SK-N-MC (cell line): ENCODE results near the gene NOS3.

Experiments
- DNase-seq: peaks from one replicate; pipeline ENCODE4 v3.0.0-alpha.2; 2011; ENCODE audit warnings: low read depth, low spot score
- H3K27ac ChIP-seq: fragments of 200-600 bp; sonication (generic); 2 replicates; pipeline ENCODE4 v1.5.1; 2016; ENCODE audit warnings: mixed run types
- H3K36me3 ChIP-seq: fragments of 200-600 bp; sonication (generic); 2 replicates; pipeline ENCODE4 v1.6.1; 2017; ENCODE audit warnings: antibody characterized with exemption, low read length, mixed read lengths; ENCODE audit not compliant: insufficient read depth
- H3K4me3 ChIP-seq: fragments of 200-600 bp; sonication (generic); 2 replicates; pipeline ENCODE4 v1.5.1; 2016
- H3K9ac ChIP-seq: fragments of 200-600 bp; sonication (generic); 2 replicates; pipeline ENCODE4 v1.8.0; 2017; ENCODE audit warnings: mixed run types, mixed read lengths; ENCODE audit not compliant: insufficient read length
- H3K9me3 ChIP-seq: fragments of 200-600 bp; sonication (generic); 2 replicates; pipeline ENCODE4 v1.6.1; 2017; ENCODE audit warnings: low read depth, mild to moderate bottlenecking, antibody characterized with exemption, low read length, moderate library complexity, mixed read lengths
- EZH2 ChIP-seq: fragments of 200-600 bp; sonication (generic); IDR thresholded peaks from one replicate; pipeline ENCODE4 v1.6.1; 2017; ENCODE audit warnings: antibody characterized with exemption
- FOXP2 ChIP-seq: optimal IDR thresholded peaks from 2 replicates; pipeline ENCODE3; 2011; ENCODE audit warnings: mild to moderate bottlenecking, moderate library complexity; ENCODE audit not compliant: insufficient read depth; ENCODE audit errors: extremely low read length, control extremely low read depth
- POLR2AphosphoS5 ChIP-seq: IDR thresholded peaks from 2 replicates; pipeline ENCODE4 v1.6.1; 2012; ENCODE audit warnings: mild to moderate bottlenecking, low read depth, low read length, borderline replicate concordance

NOS3 gene

GRCh38 chr7:150992051-150992640 lies 1.3 kb downstream of the NOS3 start:
- no peaks in the 10 kb centered on the region for H3K36me3 ChIP-seq
- no peak overlapping the region for H3K4me3 ChIP-seq
- H3K9me3 ChIP-seq = no peaks in the 10 kb centered on the region
- H3K9ac ChIP-seq = no peak overlapping the region
- no peak for DNase-seq
- no peak overlapping the region for H3K27ac ChIP-seq
- TF ChIP-seq EZH2 = no peak
- TF ChIP-seq POLR2AphosphoS5 = no peak
- TF ChIP-seq FOXP2 = no peak

GRCh38 chr7:150992833-150993302 lies 2.1 kb downstream of the NOS3 start:
- TF ChIP-seq EZH2 (no peak), POLR2AphosphoS5 (no peak)

GRCh38 chr7:150993511-150993910 lies 2.7 kb downstream of the NOS3 start:
- Histone ChIP-seq H3K36me3 (no peaks in the 10 kb centered on the region), H3K27ac (no peak overlapping the region), H3K9me3 (no peaks in the 10 kb centered on the region), H3K4me3 (no peak overlapping the region), H3K9ac (no peak overlapping the region)
- TF ChIP-seq EZH2 (no peak), FOXP2 (no peak), POLR2AphosphoS5 (no peak)
- DNase-seq = no peak

More at GRCh38 chr7:150992833-150993302, 2.1 kb downstream of the NOS3 start:
- Histone ChIP-seq H3K4me3 (no peak overlapping the region), H3K36me3 (no peaks in the 10 kb centered on the region), H3K9me3 (no peaks in the 10 kb centered on the region), H3K9ac (no peak overlapping the region), H3K27ac (no peak overlapping the region)
- DNase-seq = no peak

- DNase-seq = no peak
- TF ChIP-seq POLR2AphosphoS5 (no peak), EZH2 (no peak), FOXP2 (no peak)
- H3K27ac ChIP-seq = no peak overlapping the region
Measured at GRCh38 chr7:150994141-150994837, 3.5 kb downstream of the NOS3 start.

GRCh38 chr7:150994838-150995510 lies 4.2 kb downstream of the NOS3 start:
- no peak for DNase-seq
- H3K36me3 ChIP-seq = no peaks in the 10 kb centered on the region
- H3K4me3 ChIP-seq = no peak overlapping the region
- no peaks in the 10 kb centered on the region for H3K9me3 ChIP-seq
- no peak overlapping the region for H3K27ac ChIP-seq
- no peak overlapping the region for H3K9ac ChIP-seq
- TF ChIP-seq POLR2AphosphoS5 (no peak), FOXP2 (no peak), EZH2 (no peak)

More at GRCh38 chr7:150994141-150994837, 3.5 kb downstream of the NOS3 start:
- Histone ChIP-seq H3K9ac (no peak overlapping the region), H3K4me3 (no peak overlapping the region), H3K36me3 (no peaks in the 10 kb centered on the region), H3K9me3 (no peaks in the 10 kb centered on the region)

- TF ChIP-seq FOXP2 (no peak), EZH2 (no peak), POLR2AphosphoS5 (no peak)
- H3K27ac ChIP-seq = no peak overlapping the region
- no peak overlapping the region for H3K4me3 ChIP-seq
- no peaks in the 10 kb centered on the region for H3K36me3 ChIP-seq
- no peaks in the 10 kb centered on the region for H3K9me3 ChIP-seq
- H3K9ac ChIP-seq = no peak overlapping the region
- DNase-seq = no peak
Measured at GRCh38 chr7:150996376-150997074, 5.7 kb downstream of the NOS3 start.

- H3K4me3 ChIP-seq = no peak overlapping the region
- no peaks in the 10 kb centered on the region for H3K36me3 ChIP-seq
- TF ChIP-seq POLR2AphosphoS5 (no peak), FOXP2 (no peak), EZH2 (no peak)
- no peaks in the 10 kb centered on the region for H3K9me3 ChIP-seq
- no peak for DNase-seq
- H3K27ac ChIP-seq = no peak overlapping the region
- no peak overlapping the region for H3K9ac ChIP-seq
Measured at GRCh38 chr7:150997075-150997511, 6.3 kb downstream of the NOS3 start.

GRCh38 chr7:150997817-150998216 lies 7.0 kb downstream of the NOS3 start:
- Histone ChIP-seq H3K9ac (no peak overlapping the region), H3K27ac (no peak overlapping the region), H3K4me3 (no peak overlapping the region), H3K36me3 (no peaks in the 10 kb centered on the region), H3K9me3 (no peaks in the 10 kb centered on the region)
- TF ChIP-seq EZH2 = no peak
- TF ChIP-seq POLR2AphosphoS5 = no peak
- TF ChIP-seq FOXP2 = no peak
- no peak for DNase-seq
